Neural cell (in vitro differentiated cells): Measurements from ENCODE around the gene DZIP1. TPM values are rescaled to one million over a fixed set of nuclear protein-coding genes. Genes with fewer than 3 reads are reported as not detected.
A peak's percentile ranks its signal among the peaks of the same experiment; 100 is the strongest.

Source experiments
- H2AFZ ChIP-seq: fragments of 200-600, 300-800 bp; sonication (generic), shearing (Covaris generic); 2 replicates; pipeline ENCODE4 v1.6.0; 2014; ENCODE audit warnings: low read depth, mild to moderate bottlenecking, antibody characterized with exemption, low read length, moderate library complexity
- H3F3A ChIP-seq: fragments of 200-600 bp; shearing (Covaris generic); 2 replicates; pipeline ENCODE4 v1.6.1; 2016; ENCODE audit warnings: mild to moderate bottlenecking, moderate library complexity, mixed read lengths, antibody characterized with exemption, low read length; ENCODE audit not compliant: insufficient read depth, poor library complexity, severe bottlenecking
- H3K27ac ChIP-seq: fragments of 200-600, 300-800 bp; sonication (generic), shearing (Covaris generic); 2 replicates; pipeline ENCODE4 v1.5.1; 2014; ENCODE audit warnings: mild to moderate bottlenecking, low read length, moderate library complexity
- H3K27me3 ChIP-seq: fragments of 300-800, 200-600 bp; sonication (generic), shearing (Covaris generic); 2 replicates; pipeline ENCODE4 v1.6.0; 2014; ENCODE audit warnings: mild to moderate bottlenecking, low read depth, low read length, moderate library complexity; ENCODE audit not compliant: insufficient read depth
- H3K36me3 ChIP-seq: fragments of 300-800, 200-600 bp; sonication (generic), shearing (Covaris generic); 2 replicates; pipeline ENCODE4 v1.5.1; 2014; ENCODE audit warnings: mild to moderate bottlenecking, antibody characterized with exemption, low read length, moderate library complexity; ENCODE audit not compliant: insufficient read depth
- H3K4me2 ChIP-seq: fragments of 300-800, 200-600 bp; sonication (generic), shearing (Covaris generic); 2 replicates; pipeline ENCODE4 v1.6.0; 2014; ENCODE audit warnings: mild to moderate bottlenecking, low read length
- H3K4me3 ChIP-seq: fragments of 300-800, 200-600 bp; sonication (generic), shearing (Covaris generic); 2 replicates; pipeline ENCODE4 v1.5.1; 2014; ENCODE audit warnings: mild to moderate bottlenecking, low read length, moderate library complexity
- H3K79me2 ChIP-seq: fragments of 200-600 bp; shearing (Covaris generic); replicated peaks from 2 replicates; pipeline ENCODE4 v1.6.0; 2014; ENCODE audit warnings: mild to moderate bottlenecking, low read length, moderate library complexity; ENCODE audit not compliant: insufficient read depth
- H3K9ac ChIP-seq: fragments of 300-800, 200-600 bp; sonication (generic), shearing (Covaris generic); 2 replicates; pipeline ENCODE4 v1.6.1; 2016; ENCODE audit warnings: mild to moderate bottlenecking, low read length, mixed read lengths
- H3K9me2 ChIP-seq: fragments of 200-600 bp; shearing (Covaris generic); 2 replicates; pipeline ENCODE4 v1.6.1; 2016; ENCODE audit warnings: mild to moderate bottlenecking, low read length, mixed read lengths; ENCODE audit not compliant: insufficient read depth
- H3K9me3 ChIP-seq: fragments of 200-600, 300-800 bp; sonication (generic), shearing (Covaris generic); 2 replicates; pipeline ENCODE4 v1.6.1; 2016; ENCODE audit warnings: mild to moderate bottlenecking, mixed run types, low read length, moderate library complexity, mixed read lengths
- H4K20me1 ChIP-seq: fragments of 200-600 bp; shearing (Covaris generic); 2 replicates; pipeline ENCODE4 v1.6.1; 2016; ENCODE audit warnings: mild to moderate bottlenecking, mixed run types; ENCODE audit not compliant: insufficient read depth
- EP300 ChIP-seq: fragments of 450-650 bp; conservative IDR thresholded peaks from 2 replicates; pipeline ENCODE4 v1.6.1; 2014; ENCODE audit warnings: antibody characterized with exemption, mild to moderate bottlenecking, moderate library complexity; ENCODE audit not compliant: poor library complexity, severe bottlenecking
- EZH2 ChIP-seq: fragments of 200-600, 300-800 bp; shearing (Covaris generic), sonication (generic); IDR thresholded peaks from 2 replicates; pipeline ENCODE4 v1.6.1; 2014; ENCODE audit warnings: antibody characterized with exemption, low read length, borderline replicate concordance, mild to moderate bottlenecking; ENCODE audit not compliant: insufficient read depth, poor library complexity, severe bottlenecking
- MXI1 ChIP-seq: fragments of 450-650 bp; conservative IDR thresholded peaks from 2 replicates; pipeline ENCODE4 v1.6.1; 2014; ENCODE audit warnings: antibody characterized with exemption, mild to moderate bottlenecking; ENCODE audit not compliant: poor library complexity, severe bottlenecking
- POLR2AphosphoS5 ChIP-seq: IDR thresholded peaks from 2 replicates; pipeline ENCODE4 v1.6.1; 2012
- RAD21 ChIP-seq: fragments of 450-650 bp; conservative IDR thresholded peaks from 2 replicates; pipeline ENCODE4 v1.6.1; 2014; ENCODE audit warnings: antibody characterized with exemption, mild to moderate bottlenecking, moderate library complexity
- SMC3 ChIP-seq: fragments of 450-650 bp; conservative IDR thresholded peaks from 2 replicates; pipeline ENCODE4 v1.6.1; 2014; ENCODE audit warnings: antibody characterized with exemption, mild to moderate bottlenecking, moderate library complexity; ENCODE audit not compliant: poor library complexity
- TAF1 ChIP-seq: IDR thresholded peaks from 2 replicates; pipeline ENCODE4 v1.6.1; 2012; ENCODE audit warnings: low read depth
- polyA plus RNA-seq: library from polyadenylated mRNA; depleted of rRNA; stranded (reverse); fragments of >200 nt; gene quantifications from 2 replicates; pipeline ENCODE4 v1.2.3, GENCODE V29; 2014
- TF ChIP-seq, protein P1 (sequence below): IDR thresholded peaks from 2 replicates; pipeline ENCODE4 v1.6.1; 2012; ENCODE audit warnings: borderline replicate concordance
- TF ChIP-seq, protein P2 (sequence below): fragments of 450-650 bp; IDR thresholded peaks from 2 replicates; pipeline ENCODE4 v1.5.1; 2014; ENCODE audit warnings: antibody characterized with exemption, mild to moderate bottlenecking, moderate library complexity; ENCODE audit not compliant: poor library complexity, severe bottlenecking

Gene DZIP1
- polyA plus RNA-seq, 1 donor from 2014 or later = 35.3 TPM

DNA sequence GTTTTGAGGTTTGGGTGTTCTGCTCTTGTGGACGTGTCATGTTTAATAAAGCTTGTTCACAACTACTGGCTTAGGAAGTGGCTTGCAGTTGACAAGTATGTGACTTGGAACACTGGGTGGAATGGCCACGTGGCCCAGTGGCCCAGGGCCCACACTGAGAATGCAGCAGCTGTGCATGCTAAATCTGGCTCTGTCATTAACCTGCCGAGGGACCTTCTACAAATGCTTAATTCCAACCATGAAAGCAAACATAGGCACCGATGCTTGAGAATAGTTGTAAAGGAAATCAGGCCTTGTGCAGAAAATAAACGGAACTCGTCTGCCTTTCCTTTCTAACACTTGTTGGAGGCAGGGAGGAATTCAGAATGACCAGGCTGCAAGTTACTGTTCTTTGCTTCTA lies 103.6 kb downstream of the DZIP1 start:
- Histone ChIP-seq H3K27ac (no peak overlapping the region), H3F3A (no peaks in the 10 kb centered on the region), H3K27me3 (no peaks in the 10 kb centered on the region), H2AFZ (no peak overlapping the region), H3K9me2 (no peaks in the 10 kb centered on the region), H3K36me3 (no peaks in the 10 kb centered on the region), H3K4me2 (no peak overlapping the region), H3K79me2 (no peaks in the 10 kb centered on the region), H3K9me3 (no peaks in the 10 kb centered on the region), H3K4me3 (no peak overlapping the region), H4K20me1 (no peaks in the 10 kb centered on the region), H3K9ac (no peak overlapping the region)
- TF ChIP-seq, protein P1, sequence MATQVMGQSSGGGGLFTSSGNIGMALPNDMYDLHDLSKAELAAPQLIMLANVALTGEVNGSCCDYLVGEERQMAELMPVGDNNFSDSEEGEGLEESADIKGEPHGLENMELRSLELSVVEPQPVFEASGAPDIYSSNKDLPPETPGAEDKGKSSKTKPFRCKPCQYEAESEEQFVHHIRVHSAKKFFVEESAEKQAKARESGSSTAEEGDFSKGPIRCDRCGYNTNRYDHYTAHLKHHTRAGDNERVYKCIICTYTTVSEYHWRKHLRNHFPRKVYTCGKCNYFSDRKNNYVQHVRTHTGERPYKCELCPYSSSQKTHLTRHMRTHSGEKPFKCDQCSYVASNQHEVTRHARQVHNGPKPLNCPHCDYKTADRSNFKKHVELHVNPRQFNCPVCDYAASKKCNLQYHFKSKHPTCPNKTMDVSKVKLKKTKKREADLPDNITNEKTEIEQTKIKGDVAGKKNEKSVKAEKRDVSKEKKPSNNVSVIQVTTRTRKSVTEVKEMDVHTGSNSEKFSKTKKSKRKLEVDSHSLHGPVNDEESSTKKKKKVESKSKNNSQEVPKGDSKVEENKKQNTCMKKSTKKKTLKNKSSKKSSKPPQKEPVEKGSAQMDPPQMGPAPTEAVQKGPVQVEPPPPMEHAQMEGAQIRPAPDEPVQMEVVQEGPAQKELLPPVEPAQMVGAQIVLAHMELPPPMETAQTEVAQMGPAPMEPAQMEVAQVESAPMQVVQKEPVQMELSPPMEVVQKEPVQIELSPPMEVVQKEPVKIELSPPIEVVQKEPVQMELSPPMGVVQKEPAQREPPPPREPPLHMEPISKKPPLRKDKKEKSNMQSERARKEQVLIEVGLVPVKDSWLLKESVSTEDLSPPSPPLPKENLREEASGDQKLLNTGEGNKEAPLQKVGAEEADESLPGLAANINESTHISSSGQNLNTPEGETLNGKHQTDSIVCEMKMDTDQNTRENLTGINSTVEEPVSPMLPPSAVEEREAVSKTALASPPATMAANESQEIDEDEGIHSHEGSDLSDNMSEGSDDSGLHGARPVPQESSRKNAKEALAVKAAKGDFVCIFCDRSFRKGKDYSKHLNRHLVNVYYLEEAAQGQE = no peak
- TF ChIP-seq RAD21 (no peak), EP300 (no peak), SMC3 (no peak), MXI1 (no peak), EZH2 (no peak), TAF1 (no peak), POLR2AphosphoS5 (no peak)
- TF ChIP-seq, protein P2, sequence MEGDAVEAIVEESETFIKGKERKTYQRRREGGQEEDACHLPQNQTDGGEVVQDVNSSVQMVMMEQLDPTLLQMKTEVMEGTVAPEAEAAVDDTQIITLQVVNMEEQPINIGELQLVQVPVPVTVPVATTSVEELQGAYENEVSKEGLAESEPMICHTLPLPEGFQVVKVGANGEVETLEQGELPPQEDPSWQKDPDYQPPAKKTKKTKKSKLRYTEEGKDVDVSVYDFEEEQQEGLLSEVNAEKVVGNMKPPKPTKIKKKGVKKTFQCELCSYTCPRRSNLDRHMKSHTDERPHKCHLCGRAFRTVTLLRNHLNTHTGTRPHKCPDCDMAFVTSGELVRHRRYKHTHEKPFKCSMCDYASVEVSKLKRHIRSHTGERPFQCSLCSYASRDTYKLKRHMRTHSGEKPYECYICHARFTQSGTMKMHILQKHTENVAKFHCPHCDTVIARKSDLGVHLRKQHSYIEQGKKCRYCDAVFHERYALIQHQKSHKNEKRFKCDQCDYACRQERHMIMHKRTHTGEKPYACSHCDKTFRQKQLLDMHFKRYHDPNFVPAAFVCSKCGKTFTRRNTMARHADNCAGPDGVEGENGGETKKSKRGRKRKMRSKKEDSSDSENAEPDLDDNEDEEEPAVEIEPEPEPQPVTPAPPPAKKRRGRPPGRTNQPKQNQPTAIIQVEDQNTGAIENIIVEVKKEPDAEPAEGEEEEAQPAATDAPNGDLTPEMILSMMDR = no peak

DNA sequence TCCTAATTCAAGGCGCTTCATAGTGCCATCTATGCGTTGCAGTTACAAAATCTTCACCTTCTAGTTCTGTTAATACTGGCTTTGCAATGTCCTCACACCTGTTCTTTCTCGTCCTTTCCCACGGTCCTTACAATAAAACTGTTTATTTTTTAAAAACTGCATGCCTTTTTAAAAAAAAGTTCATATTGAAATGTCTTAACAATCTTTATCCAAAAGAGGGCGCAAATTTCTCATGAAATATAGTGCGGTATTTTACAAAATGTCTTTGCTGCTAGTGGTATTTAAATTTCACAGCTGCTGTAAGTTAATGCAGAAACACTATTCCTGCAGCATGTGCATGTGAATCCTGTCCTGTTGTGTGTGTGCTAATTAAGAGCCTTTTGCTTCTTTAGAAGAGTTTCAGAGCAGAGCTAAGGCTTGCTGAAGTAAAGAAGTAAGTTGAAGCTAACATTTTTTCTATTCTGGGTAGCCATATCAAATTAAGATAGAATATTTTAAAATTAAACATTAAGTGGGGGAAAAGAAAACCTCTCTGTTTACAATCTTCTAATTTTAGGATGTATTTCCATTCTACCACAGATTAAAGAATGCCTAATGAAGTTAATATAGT lies 107.8 kb downstream of the DZIP1 start:
- no peaks in the 10 kb centered on the region for H3F3A ChIP-seq
- H3K27ac ChIP-seq = no peak overlapping the region
- H3K4me2 ChIP-seq = no peak overlapping the region
- H3K79me2 ChIP-seq = no peaks in the 10 kb centered on the region
- TF ChIP-seq, protein P2 = peak; percentile 64
- no peak for TF ChIP-seq EZH2
- TF ChIP-seq RAD21 = peak; percentile 55
- TF ChIP-seq SMC3 = peak; percentile 65
- H4K20me1 ChIP-seq = no peaks in the 10 kb centered on the region
- no peaks in the 10 kb centered on the region for H3K9me3 ChIP-seq
- H3K9me2 ChIP-seq = no peaks in the 10 kb centered on the region
- no peak overlapping the region for H3K9ac ChIP-seq
- H2AFZ ChIP-seq = no peak overlapping the region
- H3K4me3 ChIP-seq = no peak overlapping the region
- no peaks in the 10 kb centered on the region for H3K36me3 ChIP-seq
- no peaks in the 10 kb centered on the region for H3K27me3 ChIP-seq
